Type B pancreatic cell (in vitro differentiated cells): ENCODE results near the gene COL5A1. TPM values are rescaled to one million over a fixed set of nuclear protein-coding genes. Genes with fewer than 3 reads are reported as not detected.
A peak's percentile ranks its signal among the peaks of the same experiment; 100 is the strongest.

Experiments used
- DNase-seq: peaks from one replicate; pipeline ENCODE4 v3.0.0; 2021; ENCODE audit warnings: mixed read lengths; ENCODE audit not compliant: unreplicated experiment; ENCODE audit errors: extremely low spot score
- H3K27ac Mint-ChIP-seq: 2 replicates; pipeline ENCODE4 v1.8.0; 2021; ENCODE audit warnings: mild to moderate bottlenecking, mixed read lengths
- H3K27me3 Mint-ChIP-seq: 2 replicates; pipeline ENCODE4 v1.8.0; 2021; ENCODE audit warnings: mixed read lengths
- H3K36me3 Mint-ChIP-seq: 2 replicates; pipeline ENCODE4 v1.8.0; 2021; ENCODE audit warnings: mixed read lengths
- H3K4me1 Mint-ChIP-seq: one replicate; pipeline ENCODE4 v1.8.0; 2021; ENCODE audit warnings: mixed read lengths; ENCODE audit not compliant: unreplicated experiment
- H3K4me3 Mint-ChIP-seq: 2 replicates; pipeline ENCODE4 v1.8.0; 2021; ENCODE audit warnings: mild to moderate bottlenecking, mixed read lengths
- H3K9me3 Mint-ChIP-seq: 2 replicates; pipeline ENCODE4 v1.8.0; 2021; ENCODE audit warnings: mixed read lengths
- total RNA-seq: library from RNA; stranded (reverse); gene quantifications from 2 replicates; pipeline ENCODE4 v1.2.1, GENCODE V29; 2021; ENCODE audit warnings: low replicate concordance
- TF ChIP-seq, protein P1 (sequence below): fragments of 200-600 bp; sonication (generic); conservative IDR thresholded peaks from 2 replicates; pipeline ENCODE4 v1.5.0; 2021; ENCODE audit warnings: antibody characterized with exemption, mild to moderate bottlenecking

Gene COL5A1
- total RNA-seq, 1 donor from 2014 or later: 112 TPM

GRCh38 chr9:134778841-134779411, 137.3 kb downstream of the COL5A1 start:
- peaks cover 12% of the 10 kb centered on the region for H3K27me3 Mint-ChIP-seq
- peak overlapping the region; percentile 74 for H3K27ac Mint-ChIP-seq
- no peak overlapping the region for H3K4me3 Mint-ChIP-seq
- peaks cover 13% of the 10 kb centered on the region for H3K4me1 Mint-ChIP-seq
- no peak for DNase-seq
- no peaks in the 10 kb centered on the region for H3K9me3 Mint-ChIP-seq
- TF ChIP-seq, protein P1, sequence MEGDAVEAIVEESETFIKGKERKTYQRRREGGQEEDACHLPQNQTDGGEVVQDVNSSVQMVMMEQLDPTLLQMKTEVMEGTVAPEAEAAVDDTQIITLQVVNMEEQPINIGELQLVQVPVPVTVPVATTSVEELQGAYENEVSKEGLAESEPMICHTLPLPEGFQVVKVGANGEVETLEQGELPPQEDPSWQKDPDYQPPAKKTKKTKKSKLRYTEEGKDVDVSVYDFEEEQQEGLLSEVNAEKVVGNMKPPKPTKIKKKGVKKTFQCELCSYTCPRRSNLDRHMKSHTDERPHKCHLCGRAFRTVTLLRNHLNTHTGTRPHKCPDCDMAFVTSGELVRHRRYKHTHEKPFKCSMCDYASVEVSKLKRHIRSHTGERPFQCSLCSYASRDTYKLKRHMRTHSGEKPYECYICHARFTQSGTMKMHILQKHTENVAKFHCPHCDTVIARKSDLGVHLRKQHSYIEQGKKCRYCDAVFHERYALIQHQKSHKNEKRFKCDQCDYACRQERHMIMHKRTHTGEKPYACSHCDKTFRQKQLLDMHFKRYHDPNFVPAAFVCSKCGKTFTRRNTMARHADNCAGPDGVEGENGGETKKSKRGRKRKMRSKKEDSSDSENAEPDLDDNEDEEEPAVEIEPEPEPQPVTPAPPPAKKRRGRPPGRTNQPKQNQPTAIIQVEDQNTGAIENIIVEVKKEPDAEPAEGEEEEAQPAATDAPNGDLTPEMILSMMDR: peak; percentile 87
- no peaks in the 10 kb centered on the region for H3K36me3 Mint-ChIP-seq

DNA sequence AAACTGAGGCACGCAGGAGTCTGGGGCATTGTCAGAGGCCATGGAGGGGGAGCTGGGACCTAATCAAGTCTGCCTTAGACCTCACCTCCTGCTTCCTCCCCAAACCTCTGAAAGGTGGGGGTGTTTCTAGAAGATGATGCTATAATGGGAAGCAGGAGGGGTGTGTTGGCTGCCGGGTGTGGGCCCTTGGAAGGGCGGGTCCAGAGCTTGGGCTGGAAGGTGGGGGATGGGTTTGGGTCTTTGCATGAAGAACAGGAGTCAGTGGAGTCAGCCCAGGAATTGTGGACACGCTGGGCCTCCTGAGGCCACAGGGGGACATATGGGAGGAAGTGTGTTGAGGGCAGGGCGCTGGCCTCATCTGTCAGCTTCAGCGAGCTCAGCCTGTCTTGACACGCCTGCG, 138.0 kb downstream of the COL5A1 start:
- Mint-ChIP-seq H3K9me3 (no peaks in the 10 kb centered on the region), H3K27ac (peak overlapping the region; percentile 74), H3K27me3 (peaks cover 16% of the 10 kb centered on the region), H3K4me3 (no peak overlapping the region), H3K4me1 (peaks cover 16% of the 10 kb centered on the region), H3K36me3 (no peaks in the 10 kb centered on the region)
- DNase-seq: no peak
- TF ChIP-seq, protein P1: no peak

- Mint-ChIP-seq H3K27ac (no peak overlapping the region), H3K4me1 (peaks cover 6% of the 10 kb centered on the region), H3K27me3 (peaks cover 15% of the 10 kb centered on the region), H3K36me3 (no peaks in the 10 kb centered on the region), H3K9me3 (no peaks in the 10 kb centered on the region), H3K4me3 (no peak overlapping the region)
- DNase-seq: no peak
- TF ChIP-seq, protein P1: peak; percentile 44
These were observed 140.1 kb downstream of the COL5A1 start for GRCh38 chr9:134781591-134782302.

GRCh38 chr9:134782921-134783698, 141.5 kb downstream of the COL5A1 start:
- Mint-ChIP-seq H3K36me3 (no peaks in the 10 kb centered on the region), H3K27ac (no peak overlapping the region)
- TF ChIP-seq, protein P1: no peak

GRCh38 chr9:134783699-134784039, 142.1 kb downstream of the COL5A1 start:
- Mint-ChIP-seq H3K27ac (no peak overlapping the region), H3K27me3 (peaks cover 25% of the 10 kb centered on the region), H3K4me3 (no peak overlapping the region), H3K9me3 (no peaks in the 10 kb centered on the region), H3K4me1 (peaks cover 6% of the 10 kb centered on the region), H3K36me3 (no peaks in the 10 kb centered on the region)
- TF ChIP-seq, protein P1: no peak
- DNase-seq: no peak

More at GRCh38 chr9:134782921-134783698, 141.5 kb downstream of the COL5A1 start:
- Mint-ChIP-seq H3K9me3 (no peaks in the 10 kb centered on the region), H3K27me3 (peaks cover 25% of the 10 kb centered on the region), H3K4me1 (peaks cover 6% of the 10 kb centered on the region), H3K4me3 (no peak overlapping the region)
- no peak for DNase-seq
